ENCODE measurements around the gene MARCHF3.
A peak's percentile ranks its signal among the peaks of the same experiment; 100 is the strongest.
"Not testable (repeated sequence)": the region's sequence is repeated elsewhere in the genome, so short reads cannot be mapped to it uniquely, and the experiment has no call there.

MARCHF3 gene

GRCh38 chr5:126872561-126873354, 157.6 kb downstream of the MARCHF3 start:
- DNase-seq (ENCODE audit: insufficient read length, low spot score) (no peak), FAIRE-seq (no peak)
- TF ChIP-seq POLR2A (IDR thresholded peaks at IDR 0.05; ENCODE audit: low read depth, low read length) = no peak

GRCh38 chr5:126871441-126871840, 158.9 kb downstream of the MARCHF3 start:
- no peak for FAIRE-seq
- TF ChIP-seq POLR2A (IDR thresholded peaks at IDR 0.05; ENCODE audit: low read depth, low read length) = no peak
- DNase-seq (ENCODE audit: insufficient read length, low spot score) = no peak

GRCh38 chr5:126869005-126869451, 161.3 kb downstream of the MARCHF3 start:
- TF ChIP-seq POLR2A (IDR thresholded peaks at IDR 0.05; ENCODE audit: low read depth, low read length) = no peak
- DNase-seq (ENCODE audit: insufficient read length, low spot score) = no peak
- no peak for FAIRE-seq

GRCh38 chr5:126868338-126869004, 161.9 kb downstream of the MARCHF3 start:
- no peak for DNase-seq (ENCODE audit: insufficient read length, low spot score)
- no peak for FAIRE-seq
- no peak for TF ChIP-seq POLR2A (IDR thresholded peaks at IDR 0.05; ENCODE audit: low read depth, low read length)

- TF ChIP-seq POLR2A (IDR thresholded peaks at IDR 0.05; ENCODE audit: low read depth, low read length) = no peak
- FAIRE-seq (no peak), DNase-seq (ENCODE audit: insufficient read length, low spot score) (no peak)
Measured at GRCh38 chr5:126866851-126867636, 163.3 kb downstream of the MARCHF3 start.

GRCh38 chr5:126865299-126865698, 165.1 kb downstream of the MARCHF3 start:
- no peak for TF ChIP-seq POLR2A (IDR thresholded peaks at IDR 0.05; ENCODE audit: low read depth, low read length)
- DNase-seq (ENCODE audit: insufficient read length, low spot score) (peak; percentile 59), FAIRE-seq (peak; percentile 89)

- FAIRE-seq (no peak), DNase-seq (ENCODE audit: insufficient read length, low spot score) (no peak)
- TF ChIP-seq POLR2A (IDR thresholded peaks at IDR 0.05; ENCODE audit: low read depth, low read length) = no peak
Measured at GRCh38 chr5:126864042-126864688, 166.2 kb downstream of the MARCHF3 start.

- FAIRE-seq = no peak
- DNase-seq (ENCODE audit: insufficient read length, low spot score) = no peak
- TF ChIP-seq POLR2A (IDR thresholded peaks at IDR 0.05; ENCODE audit: low read depth, low read length) = no peak
Measured at GRCh38 chr5:126863402-126863801, 167.0 kb downstream of the MARCHF3 start.

- FAIRE-seq (no peak), DNase-seq (ENCODE audit: insufficient read length, low spot score) (no peak)
- no peak for TF ChIP-seq POLR2A (IDR thresholded peaks at IDR 0.05; ENCODE audit: low read depth, low read length)
Measured at GRCh38 chr5:126858441-126858840, 171.9 kb downstream of the MARCHF3 start.

- DNase-seq (ENCODE audit: insufficient read length, low spot score) = no peak
- no peak for TF ChIP-seq POLR2A (IDR thresholded peaks at IDR 0.05; ENCODE audit: low read depth, low read length)
- no peak for FAIRE-seq
Measured at GRCh38 chr5:126857472-126858410, 172.6 kb downstream of the MARCHF3 start.

GRCh38 chr5:126855266-126855665, 175.1 kb downstream of the MARCHF3 start:
- no peak for FAIRE-seq
- no peak for DNase-seq (ENCODE audit: insufficient read length, low spot score)

GRCh38 chr5:126854526-126855110, 175.7 kb downstream of the MARCHF3 start:
- DNase-seq (ENCODE audit: insufficient read length, low spot score) (no peak), FAIRE-seq (no peak)
- no peak for TF ChIP-seq POLR2A (IDR thresholded peaks at IDR 0.05; ENCODE audit: low read depth, low read length)

More at GRCh38 chr5:126855266-126855665, 175.1 kb downstream of the MARCHF3 start:
- no peak for TF ChIP-seq POLR2A (IDR thresholded peaks at IDR 0.05; ENCODE audit: low read depth, low read length)

GRCh38 chr5:126853541-126854307, 176.6 kb downstream of the MARCHF3 start:
- not testable (repeated sequence) for DNase-seq (ENCODE audit: insufficient read length, low spot score); FAIRE-seq

Data from H54 (cell line).